ENCODE measurements around the gene IFITM2.

- TF ChIP-seq, protein P1, sequence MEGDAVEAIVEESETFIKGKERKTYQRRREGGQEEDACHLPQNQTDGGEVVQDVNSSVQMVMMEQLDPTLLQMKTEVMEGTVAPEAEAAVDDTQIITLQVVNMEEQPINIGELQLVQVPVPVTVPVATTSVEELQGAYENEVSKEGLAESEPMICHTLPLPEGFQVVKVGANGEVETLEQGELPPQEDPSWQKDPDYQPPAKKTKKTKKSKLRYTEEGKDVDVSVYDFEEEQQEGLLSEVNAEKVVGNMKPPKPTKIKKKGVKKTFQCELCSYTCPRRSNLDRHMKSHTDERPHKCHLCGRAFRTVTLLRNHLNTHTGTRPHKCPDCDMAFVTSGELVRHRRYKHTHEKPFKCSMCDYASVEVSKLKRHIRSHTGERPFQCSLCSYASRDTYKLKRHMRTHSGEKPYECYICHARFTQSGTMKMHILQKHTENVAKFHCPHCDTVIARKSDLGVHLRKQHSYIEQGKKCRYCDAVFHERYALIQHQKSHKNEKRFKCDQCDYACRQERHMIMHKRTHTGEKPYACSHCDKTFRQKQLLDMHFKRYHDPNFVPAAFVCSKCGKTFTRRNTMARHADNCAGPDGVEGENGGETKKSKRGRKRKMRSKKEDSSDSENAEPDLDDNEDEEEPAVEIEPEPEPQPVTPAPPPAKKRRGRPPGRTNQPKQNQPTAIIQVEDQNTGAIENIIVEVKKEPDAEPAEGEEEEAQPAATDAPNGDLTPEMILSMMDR (IDR thresholded peaks at IDR 0.05; ENCODE audit: low read depth, low read length): no peak
- TF ChIP-seq EZH2phosphoT487 (IDR thresholded peaks at IDR 0.05; ENCODE audit: low read depth): no peak
Measured at GRCh38 chr11:270451-271318, 36.9 kb upstream of the IFITM2 start.
